ENCODE measurements around the gene SLC27A1.

DNA sequence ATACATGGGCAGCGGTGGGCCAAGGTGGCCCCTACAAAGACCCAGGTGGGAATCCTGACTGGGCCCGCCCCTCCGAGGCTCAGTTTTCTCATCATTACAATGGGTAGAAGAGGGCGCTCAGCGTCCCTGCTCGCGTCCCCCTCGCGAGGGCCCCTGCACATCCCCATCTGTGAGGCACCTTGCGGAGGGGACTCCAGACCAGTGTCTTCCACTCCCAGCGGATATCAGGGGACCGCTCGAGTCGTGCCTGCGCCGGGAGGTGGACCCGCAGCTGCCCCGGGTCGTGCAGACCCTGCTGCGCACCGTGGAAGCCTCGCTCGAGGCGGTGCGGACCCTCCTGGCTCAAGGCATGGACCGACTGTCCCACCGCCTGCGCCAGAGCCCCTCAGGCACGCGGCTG is 69.8 kb downstream of the SLC27A1 start:
- TF ChIP-seq, protein P1, sequence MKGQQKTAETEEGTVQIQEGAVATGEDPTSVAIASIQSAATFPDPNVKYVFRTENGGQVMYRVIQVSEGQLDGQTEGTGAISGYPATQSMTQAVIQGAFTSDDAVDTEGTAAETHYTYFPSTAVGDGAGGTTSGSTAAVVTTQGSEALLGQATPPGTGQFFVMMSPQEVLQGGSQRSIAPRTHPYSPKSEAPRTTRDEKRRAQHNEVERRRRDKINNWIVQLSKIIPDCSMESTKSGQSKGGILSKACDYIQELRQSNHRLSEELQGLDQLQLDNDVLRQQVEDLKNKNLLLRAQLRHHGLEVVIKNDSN (CRISPR knock-in tag; IDR thresholded peaks at IDR 0.05) = no peak
- no peak for TF ChIP-seq CTCF (IDR thresholded peaks at IDR 0.05)
- no peak for TF ChIP-seq ZNF263 (CRISPR knock-in tag; IDR thresholded peaks at IDR 0.05; ENCODE audit: low read depth)
- no peak for TF ChIP-seq NR2C2 (CRISPR knock-in tag; IDR thresholded peaks at IDR 0.05)
- TF ChIP-seq, protein P2, sequence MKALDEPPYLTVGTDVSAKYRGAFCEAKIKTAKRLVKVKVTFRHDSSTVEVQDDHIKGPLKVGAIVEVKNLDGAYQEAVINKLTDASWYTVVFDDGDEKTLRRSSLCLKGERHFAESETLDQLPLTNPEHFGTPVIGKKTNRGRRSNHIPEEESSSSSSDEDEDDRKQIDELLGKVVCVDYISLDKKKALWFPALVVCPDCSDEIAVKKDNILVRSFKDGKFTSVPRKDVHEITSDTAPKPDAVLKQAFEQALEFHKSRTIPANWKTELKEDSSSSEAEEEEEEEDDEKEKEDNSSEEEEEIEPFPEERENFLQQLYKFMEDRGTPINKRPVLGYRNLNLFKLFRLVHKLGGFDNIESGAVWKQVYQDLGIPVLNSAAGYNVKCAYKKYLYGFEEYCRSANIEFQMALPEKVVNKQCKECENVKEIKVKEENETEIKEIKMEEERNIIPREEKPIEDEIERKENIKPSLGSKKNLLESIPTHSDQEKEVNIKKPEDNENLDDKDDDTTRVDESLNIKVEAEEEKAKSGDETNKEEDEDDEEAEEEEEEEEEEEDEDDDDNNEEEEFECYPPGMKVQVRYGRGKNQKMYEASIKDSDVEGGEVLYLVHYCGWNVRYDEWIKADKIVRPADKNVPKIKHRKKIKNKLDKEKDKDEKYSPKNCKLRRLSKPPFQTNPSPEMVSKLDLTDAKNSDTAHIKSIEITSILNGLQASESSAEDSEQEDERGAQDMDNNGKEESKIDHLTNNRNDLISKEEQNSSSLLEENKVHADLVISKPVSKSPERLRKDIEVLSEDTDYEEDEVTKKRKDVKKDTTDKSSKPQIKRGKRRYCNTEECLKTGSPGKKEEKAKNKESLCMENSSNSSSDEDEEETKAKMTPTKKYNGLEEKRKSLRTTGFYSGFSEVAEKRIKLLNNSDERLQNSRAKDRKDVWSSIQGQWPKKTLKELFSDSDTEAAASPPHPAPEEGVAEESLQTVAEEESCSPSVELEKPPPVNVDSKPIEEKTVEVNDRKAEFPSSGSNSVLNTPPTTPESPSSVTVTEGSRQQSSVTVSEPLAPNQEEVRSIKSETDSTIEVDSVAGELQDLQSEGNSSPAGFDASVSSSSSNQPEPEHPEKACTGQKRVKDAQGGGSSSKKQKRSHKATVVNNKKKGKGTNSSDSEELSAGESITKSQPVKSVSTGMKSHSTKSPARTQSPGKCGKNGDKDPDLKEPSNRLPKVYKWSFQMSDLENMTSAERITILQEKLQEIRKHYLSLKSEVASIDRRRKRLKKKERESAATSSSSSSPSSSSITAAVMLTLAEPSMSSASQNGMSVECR (CRISPR knock-in tag; IDR thresholded peaks at IDR 0.05; ENCODE audit: borderline replicate concordance) = no peak
- no peak for TF ChIP-seq GABPB1 (CRISPR knock-in tag; IDR thresholded peaks at IDR 0.05)
- no peak for TF ChIP-seq SP1 (CRISPR knock-in tag; conservative IDR thresholded peaks at IDR 0.05)
- TF ChIP-seq, protein P3, sequence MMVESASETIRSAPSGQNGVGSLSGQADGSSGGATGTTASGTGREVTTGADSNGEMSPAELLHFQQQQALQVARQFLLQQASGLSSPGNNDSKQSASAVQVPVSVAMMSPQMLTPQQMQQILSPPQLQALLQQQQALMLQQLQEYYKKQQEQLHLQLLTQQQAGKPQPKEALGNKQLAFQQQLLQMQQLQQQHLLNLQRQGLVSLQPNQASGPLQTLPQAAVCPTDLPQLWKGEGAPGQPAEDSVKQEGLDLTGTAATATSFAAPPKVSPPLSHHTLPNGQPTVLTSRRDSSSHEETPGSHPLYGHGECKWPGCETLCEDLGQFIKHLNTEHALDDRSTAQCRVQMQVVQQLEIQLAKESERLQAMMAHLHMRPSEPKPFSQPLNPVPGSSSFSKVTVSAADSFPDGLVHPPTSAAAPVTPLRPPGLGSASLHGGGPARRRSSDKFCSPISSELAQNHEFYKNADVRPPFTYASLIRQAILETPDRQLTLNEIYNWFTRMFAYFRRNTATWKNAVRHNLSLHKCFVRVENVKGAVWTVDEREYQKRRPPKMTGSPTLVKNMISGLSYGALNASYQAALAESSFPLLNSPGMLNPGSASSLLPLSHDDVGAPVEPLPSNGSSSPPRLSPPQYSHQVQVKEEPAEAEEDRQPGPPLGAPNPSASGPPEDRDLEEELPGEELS (CRISPR knock-in tag; IDR thresholded peaks at IDR 0.05) = no peak

Data from WTC11 (cell line).